HuH-7 (cell line): ENCODE measurements around the gene CD28.

Source experiments
- DNase-seq: peaks from one replicate; pipeline ENCODE4 v3.0.0; 2011; ENCODE audit warnings: low spot score

Gene CD28

GRCh38 chr2:203706403-203706802 lies at the start of gene CD28:
Gene CD28 (plus strand): TSS chr2:203706639. CDS start chr2:203706697, 58 bp downstream.
- DNase-seq: no peak

GRCh38 chr2:203659331-203660049 lies 46.9 kb upstream of the CD28 start:
- no peak for DNase-seq

- no peak for DNase-seq
These were observed 46.0 kb upstream of the CD28 start for GRCh38 chr2:203660465-203660864.

GRCh38 chr2:203661279-203661908 lies 45.0 kb upstream of the CD28 start:
- DNase-seq: no peak

- DNase-seq: no peak
These were observed 44.0 kb upstream of the CD28 start for GRCh38 chr2:203662487-203662886.

GRCh38 chr2:203662951-203663350 lies 43.5 kb upstream of the CD28 start:
- DNase-seq: no peak

- no peak for DNase-seq
These were observed 42.2 kb upstream of the CD28 start for GRCh38 chr2:203664029-203664755.

- DNase-seq: no peak
These were observed 38.6 kb upstream of the CD28 start for GRCh38 chr2:203667838-203668237.

GRCh38 chr2:203669820-203670219 lies 36.6 kb upstream of the CD28 start:
- no peak for DNase-seq

GRCh38 chr2:203670939-203671338 lies 35.5 kb upstream of the CD28 start:
- no peak for DNase-seq

- no peak for DNase-seq
These were observed 34.6 kb upstream of the CD28 start for GRCh38 chr2:203671876-203672275.

GRCh38 chr2:203672856-203673255 lies 33.6 kb upstream of the CD28 start:
- DNase-seq: no peak

- no peak for DNase-seq
These were observed 32.5 kb upstream of the CD28 start for GRCh38 chr2:203673933-203674332.

GRCh38 chr2:203675086-203675485 lies 31.4 kb upstream of the CD28 start:
- DNase-seq: no peak

GRCh38 chr2:203678971-203679370 lies 27.5 kb upstream of the CD28 start:
- no peak for DNase-seq

GRCh38 chr2:203679401-203679800 lies 27.0 kb upstream of the CD28 start:
- no peak for DNase-seq

GRCh38 chr2:203681978-203682377 lies 24.5 kb upstream of the CD28 start:
- no peak for DNase-seq

- DNase-seq: no peak
These were observed 23.7 kb upstream of the CD28 start for GRCh38 chr2:203682688-203683130.

- DNase-seq: no peak
These were observed 23.0 kb upstream of the CD28 start for GRCh38 chr2:203683421-203683820.

GRCh38 chr2:203683932-203684556 lies 22.4 kb upstream of the CD28 start:
- DNase-seq: peak; percentile 34

- no peak for DNase-seq
These were observed 21.3 kb upstream of the CD28 start for GRCh38 chr2:203685081-203685621.

GRCh38 chr2:203685789-203686420 lies 20.5 kb upstream of the CD28 start:
- no peak for DNase-seq
